ENCODE data around the gene MADCAM1.
A peak's percentile ranks its signal among the peaks of the same experiment; 100 is the strongest.

Gene MADCAM1

GRCh38 chr19:508204-509150, 12.2 kb downstream of the MADCAM1 start:
- no peak for DNase-seq

GRCh38 chr19:510606-511100, 14.4 kb downstream of the MADCAM1 start:
- DNase-seq: peak; percentile 91 to 92

GRCh38 chr19:511101-511851, 15.0 kb downstream of the MADCAM1 start:
- DNase-seq: peak; percentile 73 to 76

- no peak for DNase-seq
These were observed 16.5 kb downstream of the MADCAM1 start for GRCh38 chr19:512547-513365.

- DNase-seq: no peak
These were observed 17.3 kb downstream of the MADCAM1 start for GRCh38 chr19:513368-514165.

GRCh38 chr19:514166-514663, 17.9 kb downstream of the MADCAM1 start:
- no peak for DNase-seq

- DNase-seq: no peak
These were observed 21.7 kb downstream of the MADCAM1 start for GRCh38 chr19:517721-518597.

GRCh38 chr19:518598-519231, 22.4 kb downstream of the MADCAM1 start:
- DNase-seq: peak; percentile 60 to 66

GRCh38 chr19:519449-519865, 23.2 kb downstream of the MADCAM1 start:
- DNase-seq: no peak

- no peak for DNase-seq
These were observed 26.4 kb downstream of the MADCAM1 start for GRCh38 chr19:522726-523125.

GRCh38 chr19:524062-524674, 27.9 kb downstream of the MADCAM1 start:
- DNase-seq: no peak

- no peak for DNase-seq
These were observed 28.7 kb downstream of the MADCAM1 start for GRCh38 chr19:525029-525428.

- no peak for DNase-seq
These were observed 29.7 kb downstream of the MADCAM1 start for GRCh38 chr19:525857-526419.

- no peak for DNase-seq
These were observed 34.1 kb downstream of the MADCAM1 start for GRCh38 chr19:530134-531008.

GRCh38 chr19:531009-531752, 34.9 kb downstream of the MADCAM1 start:
- DNase-seq: peak; percentile 73 to 78

- no peak for DNase-seq
These were observed 35.7 kb downstream of the MADCAM1 start, which contains the start of gene CDC34 for GRCh38 chr19:531753-532560. TSS of gene CDC34 (plus strand) at chr19:531760. CDS start at chr19:531932, 172 bp downstream.

Data from activated CD4-positive, alpha-beta T cell treated with anti-CD3 and anti-CD28 coated beads, Interleukin-2, amount 50 U/mL, for 4 hours (primary cell).